ENCODE data around the gene E4F1. TPM values are rescaled to one million over a fixed set of nuclear protein-coding genes. Genes with fewer than 3 reads are reported as not detected.

E4F1 gene
- total RNA-seq, 6 experiments from 2014 or later: 8.9 to 11.3 (median 10.4) TPM

GRCh38 chr16:2233046-2233775 is 9.8 kb downstream of the E4F1 start:
- Histone ChIP-seq H3K27ac (no peak overlapping the region), H3K4me3 (no peak overlapping the region), H3K27me3 (no peaks in the 10 kb centered on the region), H3K4me1 (peaks cover 0 to 17% (median 0%) of the 10 kb centered on the region in 4 donors), H3K36me3 (peaks cover 0 to 56% (median 17%) of the 10 kb centered on the region in 4 donors), H3K9me3 (no peaks in the 10 kb centered on the region)
- no peak for TF ChIP-seq POLR2A (IDR thresholded peaks at IDR 0.05)
- TF ChIP-seq, protein P1, sequence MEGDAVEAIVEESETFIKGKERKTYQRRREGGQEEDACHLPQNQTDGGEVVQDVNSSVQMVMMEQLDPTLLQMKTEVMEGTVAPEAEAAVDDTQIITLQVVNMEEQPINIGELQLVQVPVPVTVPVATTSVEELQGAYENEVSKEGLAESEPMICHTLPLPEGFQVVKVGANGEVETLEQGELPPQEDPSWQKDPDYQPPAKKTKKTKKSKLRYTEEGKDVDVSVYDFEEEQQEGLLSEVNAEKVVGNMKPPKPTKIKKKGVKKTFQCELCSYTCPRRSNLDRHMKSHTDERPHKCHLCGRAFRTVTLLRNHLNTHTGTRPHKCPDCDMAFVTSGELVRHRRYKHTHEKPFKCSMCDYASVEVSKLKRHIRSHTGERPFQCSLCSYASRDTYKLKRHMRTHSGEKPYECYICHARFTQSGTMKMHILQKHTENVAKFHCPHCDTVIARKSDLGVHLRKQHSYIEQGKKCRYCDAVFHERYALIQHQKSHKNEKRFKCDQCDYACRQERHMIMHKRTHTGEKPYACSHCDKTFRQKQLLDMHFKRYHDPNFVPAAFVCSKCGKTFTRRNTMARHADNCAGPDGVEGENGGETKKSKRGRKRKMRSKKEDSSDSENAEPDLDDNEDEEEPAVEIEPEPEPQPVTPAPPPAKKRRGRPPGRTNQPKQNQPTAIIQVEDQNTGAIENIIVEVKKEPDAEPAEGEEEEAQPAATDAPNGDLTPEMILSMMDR (IDR thresholded peaks at IDR 0.05): no peak
- ATAC-seq: no peak
- intact Hi-C loops (cut with DNase I): no loop called here
- DNase-seq: peak in 1 of 3 donors; percentile 55
- WGBS (ENCODE audit: insufficient coverage, low coverage, low lambda C conversion rate, missing lambda C conversion rate): 94% methylated on average over 6 of the region's 28 CpGs

- intact Hi-C loops (cut with DNase I): no loop called here
- DNase-seq: peak in 1 of 3 donors; percentile 52
These were observed 10.8 kb downstream of the E4F1 start for GRCh38 chr16:2233872-2234812.

DNA sequence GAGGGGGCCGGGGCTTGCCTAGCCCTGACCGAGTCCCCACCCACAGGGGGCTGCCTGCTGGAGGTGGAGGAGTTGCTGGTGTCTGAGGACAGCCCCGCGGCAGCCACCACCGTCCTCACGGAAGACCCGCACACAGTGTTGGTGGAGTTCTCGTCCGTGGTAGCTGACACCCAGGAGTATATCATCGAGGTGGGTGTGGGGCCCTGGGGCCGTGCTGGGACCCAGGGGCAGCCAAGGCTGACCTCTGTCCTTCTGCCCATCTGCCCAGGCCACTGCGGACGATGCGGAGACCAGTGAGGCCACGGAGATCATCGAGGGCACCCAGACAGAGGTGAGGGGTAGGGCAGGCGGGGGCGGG is 11.4 kb downstream of the E4F1 start:
- H3K27ac ChIP-seq: no peak overlapping the region
- DNase-seq (peak in 1 of 3 donors; percentile 53), ATAC-seq (no peak)
- H3K9me3 ChIP-seq: no peaks in the 10 kb centered on the region
- H3K36me3 ChIP-seq: peaks cover 0 to 40% (median 15%) of the 10 kb centered on the region in 4 donors
- no CpG with 5 or more reads among the region's 18 CpGs for WGBS (ENCODE audit: insufficient coverage, low coverage, low lambda C conversion rate, missing lambda C conversion rate)
- no peak overlapping the region for H3K4me3 ChIP-seq
- TF ChIP-seq, protein P1 (IDR thresholded peaks at IDR 0.05): no peak
- no peak for TF ChIP-seq POLR2A (IDR thresholded peaks at IDR 0.05)
- H3K27me3 ChIP-seq: no peaks in the 10 kb centered on the region
- intact Hi-C loops (cut with DNase I): no loop called here
- peaks cover 0 to 17% (median 0%) of the 10 kb centered on the region in 4 donors for H3K4me1 ChIP-seq

More at GRCh38 chr16:2233872-2234812, 10.8 kb downstream of the E4F1 start:
- peaks cover 0 to 17% (median 0%) of the 10 kb centered on the region in 4 donors for H3K4me1 ChIP-seq
- no peaks in the 10 kb centered on the region for H3K27me3 ChIP-seq
- no peaks in the 10 kb centered on the region for H3K9me3 ChIP-seq
- no peak overlapping the region for H3K4me3 ChIP-seq
- 87% methylated on average over 3 of the region's 51 CpGs for WGBS (ENCODE audit: insufficient coverage, low coverage, low lambda C conversion rate, missing lambda C conversion rate)
- no peak overlapping the region for H3K27ac ChIP-seq
- H3K36me3 ChIP-seq: peaks cover 0 to 47% (median 17%) of the 10 kb centered on the region in 4 donors
- ATAC-seq: no peak
- no peak for TF ChIP-seq POLR2A (IDR thresholded peaks at IDR 0.05)
- TF ChIP-seq, protein P1 (IDR thresholded peaks at IDR 0.05): no peak

DNA sequence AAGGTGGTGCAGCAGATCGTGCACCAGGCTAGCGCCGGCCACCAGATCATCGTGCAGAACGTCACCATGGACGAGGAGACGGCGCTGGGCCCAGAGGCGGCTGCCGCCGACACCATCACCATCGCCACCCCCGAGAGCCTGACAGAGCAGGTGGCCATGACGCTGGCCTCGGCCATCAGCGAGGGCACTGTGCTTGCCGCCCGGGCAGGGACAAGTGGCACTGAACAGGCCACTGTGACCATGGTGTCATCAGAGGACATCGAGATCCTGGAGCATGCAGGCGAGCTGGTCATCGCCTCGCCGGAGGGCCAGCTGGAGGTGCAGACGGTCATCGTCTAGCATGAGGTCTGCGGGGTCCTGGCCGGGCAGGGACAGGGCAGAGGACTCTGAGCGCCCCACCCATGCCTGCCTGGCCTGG is 11.9 kb downstream of the E4F1 start:
- H3K27ac ChIP-seq: no peak overlapping the region
- DNase-seq (no peak), ATAC-seq (no peak)
- H3K4me1 ChIP-seq: peaks cover 0 to 17% (median 0%) of the 10 kb centered on the region in 4 donors
- 73% methylated on average over 3 of the region's 28 CpGs for WGBS (ENCODE audit: insufficient coverage, low coverage, low lambda C conversion rate, missing lambda C conversion rate)
- no peak overlapping the region for H3K4me3 ChIP-seq
- TF ChIP-seq, protein P1 (IDR thresholded peaks at IDR 0.05): no peak
- no peak for TF ChIP-seq POLR2A (IDR thresholded peaks at IDR 0.05)
- no peaks in the 10 kb centered on the region for H3K9me3 ChIP-seq
- no peaks in the 10 kb centered on the region for H3K27me3 ChIP-seq
- intact Hi-C loops (cut with DNase I): no loop called here
- H3K36me3 ChIP-seq: peaks cover 0 to 39% (median 14%) of the 10 kb centered on the region in 4 donors
